HCT116 (cell line): Measurements from ENCODE around the gene RABGAP1.

ENCODE experiments used
- CEBPB ChIP-seq: IDR thresholded peaks from 2 replicates; pipeline ENCODE4 v1.6.1; 2012; ENCODE audit warnings: low read depth
- CTCF ChIP-seq, 3 experiments: fragments of 200-600 bp in 1 of 3; sonication (generic) in 1 of 3; IDR thresholded peaks in 2 of 3; conservative IDR thresholded peaks in 1 of 3; 2 replicates each; pipeline ENCODE4 v1.5.1; 2012 to 2017; ENCODE audit warnings: low read depth in 2 of 3, low read length in 2 of 3, antibody characterized with exemption in 1 of 3, borderline replicate concordance in 1 of 3, control low read depth in 1 of 3, mild to moderate bottlenecking in 1 of 3, mixed read lengths in 1 of 3, mixed run types in 1 of 3, moderate library complexity in 1 of 3; ENCODE audit not compliant: insufficient read depth in 1 of 3
- EGR1 ChIP-seq: IDR thresholded peaks from 2 replicates; pipeline ENCODE4 v1.6.1; 2012; ENCODE audit warnings: low read depth
- ELF1 ChIP-seq: IDR thresholded peaks from 2 replicates; pipeline ENCODE4 v1.6.1; 2012; ENCODE audit warnings: low read depth, borderline replicate concordance
- EZH2 ChIP-seq: fragments of 200-600 bp; sonication (generic); IDR thresholded peaks from 2 replicates; pipeline ENCODE4 v1.6.1; 2017; ENCODE audit warnings: antibody characterized with exemption, mixed run types
- POLR2A ChIP-seq: IDR thresholded peaks from 2 replicates; pipeline ENCODE4 v1.7.0; 2011; ENCODE audit warnings: borderline replicate concordance; ENCODE audit not compliant: insufficient read depth, insufficient read length; ENCODE audit errors: extremely low read depth
- POLR2AphosphoS5 ChIP-seq: IDR thresholded peaks from 2 replicates; pipeline ENCODE4 v1.6.1; 2011; ENCODE audit warnings: mild to moderate bottlenecking, low read depth, low read length, moderate library complexity
- RAD21 ChIP-seq: IDR thresholded peaks from 2 replicates; pipeline ENCODE4 v1.6.1; 2012; ENCODE audit warnings: low read depth, mild to moderate bottlenecking
- SIN3A ChIP-seq: IDR thresholded peaks from 2 replicates; pipeline ENCODE4 v1.6.1; 2012; ENCODE audit warnings: low read depth
- SP1 ChIP-seq: IDR thresholded peaks from 2 replicates; pipeline ENCODE4 v1.6.1; 2012; ENCODE audit warnings: low read depth
- YY1 ChIP-seq: IDR thresholded peaks from 2 replicates; pipeline ENCODE4 v1.6.1; 2011; ENCODE audit warnings: low read length, low read depth, moderate library complexity, mild to moderate bottlenecking; ENCODE audit not compliant: insufficient replicate concordance; ENCODE audit errors: extremely low read depth
- TF ChIP-seq, protein P1 (sequence below): IDR thresholded peaks from 2 replicates; pipeline ENCODE4 v1.6.1; 2012

GRCh38 chr9:123099548-123099947 is 158.7 kb downstream of the RABGAP1 start:
- TF ChIP-seq CTCF (IDR thresholded peaks at IDR 0.05 in 2 of 3, conservative IDR thresholded peaks at IDR 0.05 in 1 of 3; ENCODE audit: borderline replicate concordance in 1 of 3, insufficient read depth in 1 of 3, low read depth in 2 of 3, low read length in 2 of 3) (no peak), EZH2 (no peak), ELF1 (no peak), SIN3A (no peak), YY1 (no peak), EGR1 (no peak), POLR2AphosphoS5 (no peak), CEBPB (no peak), POLR2A (no peak), SP1 (no peak), RAD21 (no peak)
- TF ChIP-seq, protein P1, sequence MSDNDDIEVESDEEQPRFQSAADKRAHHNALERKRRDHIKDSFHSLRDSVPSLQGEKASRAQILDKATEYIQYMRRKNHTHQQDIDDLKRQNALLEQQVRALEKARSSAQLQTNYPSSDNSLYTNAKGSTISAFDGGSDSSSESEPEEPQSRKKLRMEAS: no peak
